GM21526 (cell line): Measurements from ENCODE around the gene FBXW11.

ENCODE experiments used
- ATAC-seq: cut with Tn5 transposase; IDR thresholded peaks from one replicate; pipeline ENCODE4 v1.9.1; 2021; ENCODE audit warnings: moderate library complexity; ENCODE audit not compliant: unreplicated experiment, low FRiP score

The FBXW11 gene

GRCh38 chr5:171847026-171847425, 159.4 kb downstream of the FBXW11 start:
- no peak for ATAC-seq

GRCh38 chr5:171846323-171846722, 160.1 kb downstream of the FBXW11 start:
- no peak for ATAC-seq

- ATAC-seq = no peak
These were observed 160.6 kb downstream of the FBXW11 start for GRCh38 chr5:171845857-171846256.

- ATAC-seq = no peak
These were observed 161.3 kb downstream of the FBXW11 start for GRCh38 chr5:171845040-171845630.

GRCh38 chr5:171842777-171843328, 163.6 kb downstream of the FBXW11 start:
- no peak for ATAC-seq

GRCh38 chr5:171841984-171842776, 164.3 kb downstream of the FBXW11 start:
- no peak for ATAC-seq

GRCh38 chr5:171840711-171841522, 165.5 kb downstream of the FBXW11 start:
- no peak for ATAC-seq

GRCh38 chr5:171840066-171840465, 166.4 kb downstream of the FBXW11 start:
- no peak for ATAC-seq

- ATAC-seq = no peak
These were observed 167.3 kb downstream of the FBXW11 start for GRCh38 chr5:171839112-171839511.

- ATAC-seq = no peak
These were observed 168.4 kb downstream of the FBXW11 start for GRCh38 chr5:171838066-171838465.

- no peak for ATAC-seq
These were observed 168.9 kb downstream of the FBXW11 start for GRCh38 chr5:171837522-171837921.

GRCh38 chr5:171835066-171835465, 171.4 kb downstream of the FBXW11 start:
- no peak for ATAC-seq

GRCh38 chr5:171834461-171834860, 172.0 kb downstream of the FBXW11 start:
- ATAC-seq = no peak

GRCh38 chr5:171832775-171833174, 173.7 kb downstream of the FBXW11 start:
- ATAC-seq = no peak

GRCh38 chr5:171830686-171831085, 175.8 kb downstream of the FBXW11 start:
- no peak for ATAC-seq

- no peak for ATAC-seq
These were observed 179.3 kb downstream of the FBXW11 start for GRCh38 chr5:171827162-171827561.

GRCh38 chr5:171826132-171826531, 180.3 kb downstream of the FBXW11 start:
- ATAC-seq = no peak

GRCh38 chr5:171825051-171825450, 181.4 kb downstream of the FBXW11 start:
- ATAC-seq = no peak

- no peak for ATAC-seq
These were observed 183.2 kb downstream of the FBXW11 start for GRCh38 chr5:171823269-171823668.

- no peak for ATAC-seq
These were observed 185.2 kb downstream of the FBXW11 start for GRCh38 chr5:171821286-171821685.

GRCh38 chr5:171820561-171820960, 185.9 kb downstream of the FBXW11 start:
- ATAC-seq = no peak
